22Rv1 (cell line): Measurements from ENCODE around the gene CORO2B.

Experiments
- CTCF ChIP-seq: fragments of 450-650 bp; IDR thresholded peaks from 2 replicates; pipeline ENCODE4 v1.5.1; 2017; ENCODE audit warnings: mild to moderate bottlenecking
- ZFX ChIP-seq: fragments of 450-650 bp; IDR thresholded peaks from 2 replicates; pipeline ENCODE4 v1.6.1; 2017; ENCODE audit warnings: antibody characterized with exemption, borderline replicate concordance

- TF ChIP-seq CTCF (peak; percentile 20; the same call in 1 of the 2 replicates), ZFX (no peak)
Observed at GRCh38 chr15:68578175-68578979, 416 bp upstream of the CORO2B start.
